WI38 (cell line): ENCODE results near the gene GRIK4.

Source experiments
- H3K4me3 ChIP-seq: 2 replicates; pipeline ENCODE4 v1.5.1; 2011; ENCODE audit warnings: low read depth, mild to moderate bottlenecking, control low read depth, low read length
- TF ChIP-seq, protein P1 (sequence below): IDR thresholded peaks from 2 replicates; pipeline ENCODE4 v1.5.1; 2012; ENCODE audit warnings: low read depth, mild to moderate bottlenecking, control low read depth, low read length

Gene GRIK4

DNA sequence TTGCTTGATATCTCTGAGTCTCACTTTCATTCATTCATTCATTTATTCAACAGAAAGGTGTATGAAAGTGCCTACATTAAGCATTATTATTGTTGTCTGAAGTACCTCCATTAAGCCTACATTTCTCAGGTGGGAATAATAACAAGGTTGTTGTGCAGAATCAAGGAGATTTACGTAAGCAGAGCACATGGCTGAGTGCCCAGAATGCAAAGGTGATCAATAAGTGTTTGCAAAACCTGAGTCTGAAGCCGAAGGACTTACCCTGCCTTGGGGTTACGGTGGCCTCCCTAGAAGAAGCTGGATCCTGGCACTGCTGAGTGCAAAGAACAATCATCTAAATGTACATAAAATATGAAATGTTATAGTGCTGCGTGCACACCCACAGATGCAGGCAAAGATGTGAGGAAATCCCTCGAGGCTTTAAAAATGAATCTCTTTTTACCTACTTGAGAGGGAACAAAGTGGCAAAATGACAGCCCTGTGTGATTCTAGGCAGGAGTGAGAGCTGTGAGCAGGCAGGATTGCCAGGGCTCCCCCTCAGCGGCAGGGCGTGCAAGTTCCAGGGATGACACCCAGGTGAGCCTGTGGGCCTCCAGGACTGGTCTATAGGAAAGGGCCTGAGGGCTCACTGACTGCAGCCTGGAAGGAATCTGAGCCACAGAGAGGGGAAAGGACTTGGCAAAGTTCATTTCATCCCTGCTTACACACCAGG is 379.2 kb downstream of the GRIK4 start:
- TF ChIP-seq, protein P1, sequence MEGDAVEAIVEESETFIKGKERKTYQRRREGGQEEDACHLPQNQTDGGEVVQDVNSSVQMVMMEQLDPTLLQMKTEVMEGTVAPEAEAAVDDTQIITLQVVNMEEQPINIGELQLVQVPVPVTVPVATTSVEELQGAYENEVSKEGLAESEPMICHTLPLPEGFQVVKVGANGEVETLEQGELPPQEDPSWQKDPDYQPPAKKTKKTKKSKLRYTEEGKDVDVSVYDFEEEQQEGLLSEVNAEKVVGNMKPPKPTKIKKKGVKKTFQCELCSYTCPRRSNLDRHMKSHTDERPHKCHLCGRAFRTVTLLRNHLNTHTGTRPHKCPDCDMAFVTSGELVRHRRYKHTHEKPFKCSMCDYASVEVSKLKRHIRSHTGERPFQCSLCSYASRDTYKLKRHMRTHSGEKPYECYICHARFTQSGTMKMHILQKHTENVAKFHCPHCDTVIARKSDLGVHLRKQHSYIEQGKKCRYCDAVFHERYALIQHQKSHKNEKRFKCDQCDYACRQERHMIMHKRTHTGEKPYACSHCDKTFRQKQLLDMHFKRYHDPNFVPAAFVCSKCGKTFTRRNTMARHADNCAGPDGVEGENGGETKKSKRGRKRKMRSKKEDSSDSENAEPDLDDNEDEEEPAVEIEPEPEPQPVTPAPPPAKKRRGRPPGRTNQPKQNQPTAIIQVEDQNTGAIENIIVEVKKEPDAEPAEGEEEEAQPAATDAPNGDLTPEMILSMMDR, result no peak

DNA sequence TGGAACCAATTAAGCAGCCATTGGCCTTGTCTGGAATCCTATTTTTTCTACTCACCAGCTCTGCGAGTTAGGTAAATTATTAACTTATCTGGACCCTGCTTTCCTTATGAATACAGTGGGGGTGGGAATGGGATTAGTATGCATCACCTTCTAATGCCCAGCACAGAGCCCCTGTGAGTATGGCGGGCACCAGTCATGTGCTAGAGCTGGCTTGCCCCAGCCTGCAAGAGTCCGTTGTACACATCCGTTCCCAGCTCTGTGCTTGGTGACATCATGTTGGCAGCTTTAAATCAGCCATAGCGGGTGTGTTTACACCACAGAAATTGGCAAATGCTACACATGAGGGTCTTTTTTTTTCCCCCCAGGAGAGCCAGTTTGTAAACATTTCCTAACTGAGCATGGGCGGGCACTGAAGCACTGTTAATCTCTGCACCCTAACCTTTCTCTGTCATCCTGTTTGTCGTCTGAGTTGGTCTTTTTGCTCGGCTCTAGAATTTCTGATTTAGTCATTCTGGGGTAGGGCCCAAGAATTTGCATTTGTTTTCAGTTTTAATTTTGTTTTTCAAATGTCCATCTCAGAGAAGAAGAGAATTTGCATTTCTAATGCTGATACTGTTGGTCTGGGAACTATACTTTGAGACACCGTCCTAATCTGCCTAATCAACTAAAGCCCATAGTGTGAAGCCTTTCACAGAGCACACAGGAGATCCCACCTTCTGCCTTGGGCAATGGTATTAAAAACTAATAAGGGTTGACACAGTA is 382.1 kb downstream of the GRIK4 start:
- TF ChIP-seq, protein P1, result no peak
- H3K4me3 ChIP-seq, result no peak overlapping the region

More for the DNA sequence above, 379.2 kb downstream of the GRIK4 start:
- H3K4me3 ChIP-seq, result no peak overlapping the region

DNA sequence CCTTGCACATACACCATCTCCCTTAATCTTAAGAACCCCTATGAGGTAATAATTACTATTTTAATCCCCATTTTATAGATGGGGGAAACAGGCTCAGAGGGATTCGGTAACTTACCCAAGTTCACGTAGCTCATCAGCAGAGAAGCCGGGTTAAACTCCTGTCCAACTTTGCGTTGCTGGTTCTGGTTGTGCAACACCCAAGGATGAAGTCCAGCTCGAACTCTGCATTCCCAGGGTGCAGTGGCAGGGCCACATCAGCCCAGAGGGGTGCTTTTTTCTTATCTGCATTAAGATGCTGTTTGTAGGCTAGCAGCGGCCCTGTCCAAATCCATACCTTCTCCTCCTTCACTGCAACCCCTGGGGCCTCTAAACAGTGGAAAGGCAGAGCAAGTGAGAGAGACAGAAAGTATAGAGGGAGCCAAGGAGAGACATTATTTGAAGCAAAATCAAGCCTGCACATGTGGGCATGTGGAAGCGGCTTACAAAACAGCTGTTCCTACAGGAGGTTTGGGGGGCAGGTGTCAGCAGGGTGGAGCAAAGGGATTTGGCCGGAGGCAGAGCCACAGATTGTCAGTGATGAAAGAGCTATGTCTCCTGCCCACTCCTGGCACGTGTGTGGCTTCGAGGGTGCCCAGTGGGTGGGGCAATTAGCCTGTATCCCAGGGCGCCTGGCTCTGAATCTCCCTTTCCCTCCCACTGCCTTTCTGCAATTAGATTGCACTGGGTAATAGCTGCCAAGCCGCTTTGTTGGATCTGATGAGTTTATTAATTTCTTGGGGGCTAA is 382.8 kb downstream of the GRIK4 start:
- H3K4me3 ChIP-seq, result no peak overlapping the region
- TF ChIP-seq, protein P1, result no peak

DNA sequence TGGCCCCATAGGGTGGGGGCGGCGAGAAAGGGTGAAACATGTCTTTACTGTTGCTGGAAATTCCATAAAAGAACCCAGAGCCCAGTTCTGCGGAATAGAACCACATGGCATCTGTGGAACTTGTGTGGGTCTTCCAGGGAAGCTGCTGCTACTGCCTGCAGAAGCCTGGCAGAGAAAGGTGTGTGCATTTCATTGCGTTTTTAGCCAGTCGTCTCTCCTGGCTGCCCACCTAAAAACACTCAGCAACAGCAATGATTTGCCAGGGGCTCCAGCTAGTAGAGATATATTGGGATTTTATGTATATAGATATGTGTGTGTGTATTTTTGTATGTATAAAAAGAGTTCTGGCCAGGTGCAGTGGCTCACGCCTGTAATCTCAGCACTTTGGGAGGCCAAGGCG is 385.1 kb downstream of the GRIK4 start:
- TF ChIP-seq, protein P1, result no peak

DNA sequence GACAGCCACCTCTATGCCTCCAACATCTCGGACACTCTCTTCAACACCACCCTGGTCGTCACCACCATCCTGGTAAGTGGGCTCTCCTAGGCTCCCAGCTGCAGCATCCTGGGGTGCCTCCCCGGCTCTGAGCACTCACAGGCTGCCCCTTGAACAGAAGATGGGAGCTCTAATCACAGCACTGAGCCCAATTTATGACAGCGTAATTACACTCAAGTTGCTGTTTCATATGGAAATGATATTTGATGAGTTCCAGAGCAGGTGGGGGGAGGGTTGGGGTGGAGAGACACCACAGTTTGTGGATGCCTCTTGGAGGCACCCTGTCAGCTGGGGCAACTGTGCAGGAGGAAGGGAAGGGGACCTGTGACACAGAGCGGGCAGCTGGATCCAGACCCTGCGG is 387.0 kb downstream of the GRIK4 start:
- H3K4me3 ChIP-seq, result no peak overlapping the region
- TF ChIP-seq, protein P1, result no peak

More for the DNA sequence above, 385.1 kb downstream of the GRIK4 start:
- no peak overlapping the region for H3K4me3 ChIP-seq

DNA sequence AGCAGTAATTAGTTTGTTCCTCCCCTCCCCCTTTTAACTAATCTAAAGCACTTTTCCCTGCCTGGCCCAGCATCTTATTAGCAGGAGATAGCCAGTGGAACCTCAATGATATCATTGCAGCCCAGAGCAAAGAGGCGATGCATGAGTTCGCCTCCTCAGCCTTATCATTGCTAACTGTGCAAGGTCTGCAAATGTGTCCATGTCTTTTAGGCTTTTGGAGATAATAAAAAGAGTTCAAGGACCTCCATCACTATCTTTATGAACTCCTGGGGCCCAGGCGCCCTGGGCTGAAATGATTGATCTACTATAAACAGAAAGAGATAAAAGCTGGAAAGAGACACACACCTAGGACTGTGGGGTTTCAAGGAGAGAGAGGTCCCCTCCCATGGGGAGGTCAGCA is 388.2 kb downstream of the GRIK4 start:
- TF ChIP-seq, protein P1, result no peak
- no peak overlapping the region for H3K4me3 ChIP-seq
